Spinal cord (tissue), 10 donors: Measurements from ENCODE around the gene NRF1. TPM values are rescaled to one million over a fixed set of nuclear protein-coding genes. Genes with fewer than 3 reads are reported as not detected.

Experiments
- DNase-seq, 6 donors: peaks; one replicate each; pipeline versions ENCODE4 v3.0.0 to v3.0.0-alpha.2; 2013 to 2015; ENCODE audit warnings: low spot score in 6 of 6, low read depth in 4 of 6
- H3K27ac ChIP-seq: one replicate; pipeline ENCODE4 v1.5.1; 2013; ENCODE audit warnings: low read depth, low read length, control low read depth
- H3K27me3 ChIP-seq: one replicate; pipeline ENCODE4 v1.6.1; 2013; ENCODE audit warnings: low read length; ENCODE audit not compliant: control insufficient read depth, insufficient read depth
- H3K36me3 ChIP-seq: one replicate; pipeline ENCODE4 v1.6.1; 2013; ENCODE audit warnings: low read length; ENCODE audit not compliant: control insufficient read depth, insufficient read depth
- H3K4me1 ChIP-seq: one replicate; pipeline ENCODE4 v1.6.1; 2013; ENCODE audit warnings: low read length; ENCODE audit not compliant: control insufficient read depth, insufficient read depth
- H3K4me3 ChIP-seq: one replicate; pipeline ENCODE4 v1.5.1; 2013; ENCODE audit warnings: low read depth, low read length, control low read depth
- H3K9me3 ChIP-seq: one replicate; pipeline ENCODE4 v1.6.1; 2013; ENCODE audit warnings: low read length; ENCODE audit not compliant: control insufficient read depth, insufficient read depth
- WGBS: methylation state at CpG from one replicate; pipeline ENCODE4 v1.1.5; 2013; ENCODE audit warnings: missing lambda C conversion rate; ENCODE audit not compliant: insufficient coverage; 5-methylcytosine and 5-hydroxymethylcytosine counted together
- polyA plus RNA-seq, 2 donors: library from polyadenylated mRNA; unstranded; fragments of 120-200 nt; gene quantifications; one replicate each; pipeline ENCODE4 v1.2.1, GENCODE V29; 2013; ENCODE audit not compliant: insufficient read length in 2 of 2
- total RNA-seq, 2 donors: library from RNA; depleted of rRNA in 1 of 2; stranded (reverse); fragments of 120-200 nt in 1 of 2; fragments of >200 nt in 1 of 2; gene quantifications; one replicate each; pipeline versions ENCODE4 v1.2.3 to v1.2.4, GENCODE V29; 2013 to 2014
- donor health status: healthy.

Gene NRF1
- total and polyA plus RNA-seq, 4 donors = 19.9 to 30.0 (median 22.8) TPM

GRCh38 chr7:129740574-129741410, 129.3 kb downstream of the NRF1 start:
- Histone ChIP-seq H3K36me3 (peaks cover 4% of the 10 kb centered on the region), H3K4me1 (peaks cover 7% of the 10 kb centered on the region), H3K27ac (no peak overlapping the region), H3K9me3 (no peaks in the 10 kb centered on the region), H3K27me3 (no peaks in the 10 kb centered on the region), H3K4me3 (no peak overlapping the region)
- no peak for DNase-seq
- WGBS = 62% methylated on average over 3 of the region's 10 CpGs

DNA sequence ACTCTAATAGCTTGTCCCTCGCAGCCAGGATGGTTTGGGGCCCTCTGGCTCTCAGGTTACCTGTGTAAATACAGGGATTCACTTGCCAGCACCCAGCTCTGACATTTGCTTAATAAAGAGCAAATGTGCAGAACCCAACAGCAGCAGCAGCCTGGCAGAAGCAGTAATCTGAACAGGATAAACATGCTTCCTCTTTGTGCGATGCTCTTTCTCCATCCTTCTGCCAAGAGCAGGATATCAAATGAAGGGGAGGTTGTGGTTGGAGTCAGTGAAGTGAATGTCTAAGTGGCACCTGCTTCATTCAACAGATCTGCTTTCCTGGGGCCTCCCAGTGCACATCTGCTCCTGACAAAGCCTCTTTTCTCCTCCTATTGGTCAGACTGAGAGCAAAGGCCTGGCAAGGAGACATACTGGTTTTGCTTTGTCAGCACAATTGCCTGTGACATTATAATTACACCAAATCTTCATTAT, 130.3 kb downstream of the NRF1 start:
- DNase-seq = peak; percentile 23 to 83 (median 32)
- Histone ChIP-seq H3K27me3 (no peaks in the 10 kb centered on the region), H3K27ac (no peak overlapping the region), H3K4me3 (no peak overlapping the region), H3K9me3 (no peaks in the 10 kb centered on the region), H3K4me1 (peaks cover 7% of the 10 kb centered on the region), H3K36me3 (peaks cover 4% of the 10 kb centered on the region)
- 30% methylated on average over 1 of the region's 2 CpGs for WGBS

DNA sequence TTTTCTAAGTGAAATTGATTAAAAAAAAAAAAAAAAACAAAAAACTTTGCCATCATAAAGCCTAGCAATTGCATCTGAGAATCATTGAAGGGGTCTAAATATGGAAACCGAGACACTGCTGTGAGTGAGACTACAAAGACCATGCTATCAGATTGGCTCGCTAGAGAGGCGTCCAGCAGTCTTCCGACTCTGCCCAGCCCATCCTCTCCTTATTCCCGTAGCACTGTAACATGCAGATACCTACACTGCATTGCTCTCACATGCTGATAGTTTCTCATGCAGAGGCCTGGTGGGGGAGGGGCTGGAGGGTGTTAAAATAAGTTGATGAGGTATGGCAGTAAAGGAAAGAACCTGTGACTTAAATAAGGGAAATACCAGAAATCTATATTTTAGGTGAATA, 130.7 kb downstream of the NRF1 start:
- no peaks in the 10 kb centered on the region for H3K9me3 ChIP-seq
- no peak overlapping the region for H3K27ac ChIP-seq
- 56% methylated on average over 1 of the region's 5 CpGs for WGBS
- peak in 2 of 6 donors; percentile 20 to 62 for DNase-seq
- H3K27me3 ChIP-seq = no peaks in the 10 kb centered on the region
- H3K4me1 ChIP-seq = peaks cover 7% of the 10 kb centered on the region
- H3K36me3 ChIP-seq = peaks cover 4% of the 10 kb centered on the region
- H3K4me3 ChIP-seq = no peak overlapping the region

GRCh38 chr7:129746857-129747529, 135.5 kb downstream of the NRF1 start:
- peaks cover 13% of the 10 kb centered on the region for H3K36me3 ChIP-seq
- WGBS = 44% methylated on average over 3 of the region's 4 CpGs
- no peaks in the 10 kb centered on the region for H3K27me3 ChIP-seq
- no peak overlapping the region for H3K27ac ChIP-seq
- no peaks in the 10 kb centered on the region for H3K9me3 ChIP-seq
- no peak overlapping the region for H3K4me3 ChIP-seq
- no peak for DNase-seq
- H3K4me1 ChIP-seq = peaks cover 3% of the 10 kb centered on the region

DNA sequence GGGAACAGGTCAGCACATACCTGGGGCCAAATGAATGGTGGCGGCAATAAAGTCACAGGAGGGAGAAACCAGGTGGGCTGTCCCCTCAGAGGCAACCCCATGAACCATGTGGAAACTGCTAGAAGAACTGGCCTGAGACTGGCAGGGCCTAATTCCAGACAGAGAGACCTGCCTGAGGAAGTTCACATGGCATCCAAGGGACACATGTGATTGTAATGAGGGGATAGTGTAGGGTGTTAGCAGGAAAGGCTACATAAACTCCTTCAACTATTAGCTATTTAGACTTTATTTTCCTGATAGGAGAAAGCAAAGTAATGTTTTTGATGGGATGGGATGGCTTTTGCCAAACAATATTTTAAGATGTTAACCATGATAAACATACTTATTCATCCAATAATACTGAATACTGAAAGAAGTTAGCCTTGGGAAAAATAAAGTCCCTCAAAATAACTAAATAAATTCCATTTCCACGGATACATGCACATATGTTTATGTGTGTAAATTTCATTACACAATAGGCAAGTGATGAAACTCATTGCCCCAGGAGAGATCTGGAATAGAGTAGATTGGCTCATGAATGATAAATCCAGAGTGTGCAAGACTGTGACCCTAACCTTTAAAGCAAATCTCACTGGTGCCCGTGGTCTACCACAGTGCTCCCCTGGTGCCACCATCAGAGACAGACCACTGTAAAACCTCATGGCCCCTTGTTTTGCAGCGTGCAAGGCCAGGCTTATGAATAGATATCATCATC, 137.0 kb downstream of the NRF1 start:
- no peaks in the 10 kb centered on the region for H3K4me1 ChIP-seq
- no peaks in the 10 kb centered on the region for H3K27me3 ChIP-seq
- H3K36me3 ChIP-seq = peaks cover 13% of the 10 kb centered on the region
- 100% methylated on average over 1 of the region's 4 CpGs for WGBS
- no peak overlapping the region for H3K4me3 ChIP-seq
- H3K27ac ChIP-seq = no peak overlapping the region
- no peaks in the 10 kb centered on the region for H3K9me3 ChIP-seq
- DNase-seq = no peak

DNA sequence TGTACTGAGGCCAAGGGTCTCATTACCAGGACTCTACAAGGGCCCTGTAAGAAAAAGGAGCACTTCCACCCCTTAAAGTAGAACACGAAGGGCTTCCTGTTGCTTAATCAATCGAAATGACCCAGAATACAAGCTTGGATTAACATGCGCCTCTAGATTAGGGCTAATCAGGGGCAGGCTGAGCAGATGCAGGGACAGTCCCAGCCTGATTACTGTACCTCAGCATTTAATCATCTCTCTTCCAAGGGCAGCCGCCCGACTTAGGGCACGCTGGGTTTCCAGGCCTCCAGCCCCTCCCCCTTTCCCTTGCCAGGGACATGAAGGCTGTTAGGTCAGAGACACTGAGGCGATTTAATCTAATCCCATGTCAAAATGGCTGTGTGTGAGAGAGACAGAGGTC, 138.6 kb downstream of the NRF1 start:
- Histone ChIP-seq H3K27ac (no peak overlapping the region), H3K9me3 (no peaks in the 10 kb centered on the region), H3K27me3 (no peaks in the 10 kb centered on the region), H3K36me3 (peaks cover 19% of the 10 kb centered on the region), H3K4me1 (no peaks in the 10 kb centered on the region), H3K4me3 (no peak overlapping the region)
- 100% methylated on average over 4 of the region's 7 CpGs for WGBS
- DNase-seq = no peak

GRCh38 chr7:129750501-129750900, 139.0 kb downstream of the NRF1 start:
- no peaks in the 10 kb centered on the region for H3K9me3 ChIP-seq
- H3K36me3 ChIP-seq = peaks cover 19% of the 10 kb centered on the region
- no peaks in the 10 kb centered on the region for H3K27me3 ChIP-seq
- no peak overlapping the region for H3K27ac ChIP-seq
- H3K4me1 ChIP-seq = no peaks in the 10 kb centered on the region
- DNase-seq = no peak
- WGBS = 100% methylated on average over 2 of the region's 3 CpGs
- no peak overlapping the region for H3K4me3 ChIP-seq

GRCh38 chr7:129751916-129752315, 140.4 kb downstream of the NRF1 start:
- no peaks in the 10 kb centered on the region for H3K9me3 ChIP-seq
- H3K4me3 ChIP-seq = no peak overlapping the region
- no peaks in the 10 kb centered on the region for H3K4me1 ChIP-seq
- DNase-seq = no peak
- WGBS = 71% methylated on average over 1 of the region's 1 CpG
- H3K27me3 ChIP-seq = no peaks in the 10 kb centered on the region
- no peak overlapping the region for H3K27ac ChIP-seq
- peaks cover 29% of the 10 kb centered on the region for H3K36me3 ChIP-seq

DNA sequence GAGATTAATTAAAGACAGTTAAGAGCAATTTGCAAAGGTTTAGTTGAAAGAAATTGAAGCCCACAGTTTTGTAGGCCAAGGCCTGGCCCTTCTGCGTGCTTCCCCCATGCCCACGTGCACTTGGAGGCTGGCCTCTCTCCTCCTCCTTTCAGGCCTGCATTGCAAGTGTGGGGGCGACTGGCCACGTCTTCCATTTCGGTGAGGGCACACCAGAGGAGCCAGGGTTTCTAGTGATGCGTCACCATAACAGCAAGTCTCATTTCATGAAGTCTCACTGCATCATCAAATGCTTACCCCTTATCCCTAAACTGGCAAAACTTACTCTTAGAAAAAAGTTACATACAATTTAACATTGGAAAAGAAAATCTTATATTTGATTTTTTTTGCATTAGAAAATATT, 141.2 kb downstream of the NRF1 start:
- WGBS = 91% methylated on average over 6 of the region's 6 CpGs
- DNase-seq = no peak
- no peak overlapping the region for H3K27ac ChIP-seq
- H3K9me3 ChIP-seq = no peaks in the 10 kb centered on the region
- no peak overlapping the region for H3K4me3 ChIP-seq
- peaks cover 29% of the 10 kb centered on the region for H3K36me3 ChIP-seq
- no peaks in the 10 kb centered on the region for H3K4me1 ChIP-seq
- no peaks in the 10 kb centered on the region for H3K27me3 ChIP-seq
